Keratinocyte (primary cell): ENCODE measurements around the gene GPC3. TPM values are rescaled to one million over a fixed set of nuclear protein-coding genes. Genes with fewer than 3 reads are reported as not detected.

Experiments used
- DNase-seq: peaks from one replicate; pipeline ENCODE4 v3.0.0-alpha.2; 2011; ENCODE audit warnings: low read depth, missing footprints, low spot score
- FAIRE-seq: peaks from 2 replicates; lab custom pipeline; 2011; peaks lifted over from hg19 to GRCh38; lab: Jason Lieb, UNC
- H2AFZ ChIP-seq: 2 replicates; pipeline ENCODE4 v1.6.0; 2012; ENCODE audit warnings: low read length, control low read depth, inconsistent platforms; ENCODE audit not compliant: control insufficient read depth
- H3K27ac ChIP-seq: 2 replicates; pipeline ENCODE4 v1.5.1; 2011; ENCODE audit warnings: low read length; ENCODE audit not compliant: control insufficient read depth, insufficient read depth
- H3K27me3 ChIP-seq: 3 replicates; pipeline ENCODE4 v1.6.0; 2011; ENCODE audit warnings: low read length; ENCODE audit not compliant: control insufficient read depth, insufficient read depth; ENCODE audit errors: extremely low read depth
- H3K36me3 ChIP-seq, 2 experiments: 2 replicates in 1 of 2; 3 replicates in 1 of 2; pipeline ENCODE4 v1.5.1; 2011; ENCODE audit warnings: low read length in 2 of 2, mild to moderate bottlenecking in 1 of 2; ENCODE audit not compliant: control insufficient read depth in 2 of 2, insufficient read depth in 2 of 2; ENCODE audit errors: extremely low read depth in 1 of 2
- H3K4me1 ChIP-seq: 3 replicates; pipeline ENCODE4 v1.5.1; 2011; ENCODE audit warnings: low read length; ENCODE audit not compliant: control insufficient read depth, insufficient read depth; ENCODE audit errors: extremely low read depth
- H3K4me2 ChIP-seq: 3 replicates; pipeline ENCODE4 v1.6.0; 2011; ENCODE audit warnings: low read depth, low read length; ENCODE audit not compliant: control insufficient read depth, insufficient read depth; ENCODE audit errors: extremely low read depth
- H3K4me3 ChIP-seq, 3 experiments: fragments of 200-600 bp in 1 of 3; sonication (generic) in 1 of 3; 2 replicates in 2 of 3; 3 replicates in 1 of 3; pipeline ENCODE4 v1.5.1; 2011 to 2016; ENCODE audit warnings: low read length in 3 of 3, mild to moderate bottlenecking in 3 of 3, control low read depth in 2 of 3, inconsistent platforms in 1 of 3, low read depth in 1 of 3, mixed read lengths in 1 of 3, mixed run types in 1 of 3, moderate library complexity in 1 of 3; ENCODE audit not compliant: control insufficient read depth in 2 of 3, insufficient read depth in 2 of 3; ENCODE audit errors: extremely low read depth in 1 of 3
- H3K79me2 ChIP-seq: 2 replicates; pipeline ENCODE4 v1.6.0; 2012; ENCODE audit warnings: low read length; ENCODE audit not compliant: control insufficient read depth, insufficient read depth
- H3K9ac ChIP-seq: 3 replicates; pipeline ENCODE4 v1.6.0; 2011; ENCODE audit warnings: low read length; ENCODE audit not compliant: control insufficient read depth, insufficient read depth; ENCODE audit errors: extremely low read depth
- H3K9me1 ChIP-seq: 3 replicates; pipeline ENCODE4 v1.6.0; 2011; ENCODE audit warnings: low read length; ENCODE audit not compliant: control insufficient read depth, insufficient read depth; ENCODE audit errors: extremely low read depth
- H3K9me3 ChIP-seq: 2 replicates; pipeline ENCODE4 v1.5.1; 2012; ENCODE audit warnings: low read depth, low read length; ENCODE audit not compliant: control insufficient read depth
- H4K20me1 ChIP-seq: 3 replicates; pipeline ENCODE4 v1.6.0; 2011; ENCODE audit warnings: low read length; ENCODE audit not compliant: control insufficient read depth, insufficient read depth; ENCODE audit errors: extremely low read depth
- EZH2 ChIP-seq: IDR thresholded peaks from one replicate; pipeline ENCODE4 v1.6.1; 2012; ENCODE audit warnings: inconsistent platforms, mild to moderate bottlenecking, low read length, moderate library complexity
- dilution Hi-C: fragments of 300-500 bp; cut with MboI; formaldehyde crosslinking; loops from one replicate; pipeline ENCODE4 v1.7.0; 2020; ENCODE audit warnings: low sequenced_read_pairs; ENCODE audit not compliant: extremely low pct_ligation_motif_present
- polyA plus RNA-seq, 5 experiments: library from polyadenylated mRNA; depleted of rRNA in 3 of 5; stranded (reverse) in 3 of 5; stranded (forward) in 1 of 5; unstranded in 1 of 5; fragments of >200 nt; gene quantifications; 1 replicate in 1 of 5; 2 replicates in 3 of 5; 3 replicates in 1 of 5; pipeline versions ENCODE4 v1.2.1 to v1.2.3, GENCODE V29; 2011 to 2012; ENCODE audit warnings: missing spikeins in 2 of 5, low read depth in 1 of 5, low replicate concordance in 1 of 5
- TF ChIP-seq, protein P1 (sequence below), 3 experiments: IDR thresholded peaks in 1 of 3; conservative IDR thresholded peaks in 1 of 3; optimal IDR thresholded peaks in 1 of 3; 2 replicates in 2 of 3; 3 replicates in 1 of 3; pipeline versions ENCODE3 to v1.5.1; 2011; ENCODE audit warnings: low read length in 3 of 3, mild to moderate bottlenecking in 3 of 3, moderate library complexity in 2 of 3, control low read depth in 1 of 3, inconsistent platforms in 1 of 3; ENCODE audit not compliant: insufficient read depth in 2 of 3; ENCODE audit errors: extremely low read depth in 1 of 3

GPC3 gene
- polyA plus RNA-seq, 1 donor (not counting 4 experiments of a cell fraction or from before 2014, with no cell fraction given): 0.03 TPM

DNA sequence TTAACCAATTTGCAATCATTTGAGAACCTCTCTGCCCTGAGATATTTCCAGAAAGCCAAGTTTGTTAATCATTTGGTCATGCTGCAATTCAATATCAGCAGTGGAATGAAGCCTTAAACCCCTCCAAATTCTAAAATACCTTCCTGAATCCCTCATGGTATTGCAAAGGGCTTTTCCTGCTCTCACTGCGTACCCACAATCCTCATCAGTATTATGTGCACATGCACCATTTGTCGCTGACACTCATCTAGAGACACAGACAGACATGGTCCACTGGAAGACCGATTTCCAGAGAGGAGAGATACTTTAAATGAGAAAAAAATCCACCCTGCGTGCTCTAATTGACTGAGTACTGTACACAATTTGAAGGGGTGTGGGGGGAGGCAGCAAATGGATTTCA is 104.4 kb downstream of the GPC3 start:
- Histone ChIP-seq H2AFZ (no peak overlapping the region), H3K79me2 (no peaks in the 10 kb centered on the region), H3K27me3 (no peaks in the 10 kb centered on the region), H3K4me3 (no peak overlapping the region), H3K36me3 (no peaks in the 10 kb centered on the region), H3K4me1 (no peaks in the 10 kb centered on the region), H3K4me2 (no peak overlapping the region), H3K9me1 (no peaks in the 10 kb centered on the region), H3K9ac (no peak overlapping the region), H3K27ac (no peak overlapping the region), H3K9me3 (no peaks in the 10 kb centered on the region), H4K20me1 (no peaks in the 10 kb centered on the region)
- dilution Hi-C loops: no loop called here
- DNase-seq: no peak
- no peak for TF ChIP-seq EZH2
- TF ChIP-seq, protein P1, sequence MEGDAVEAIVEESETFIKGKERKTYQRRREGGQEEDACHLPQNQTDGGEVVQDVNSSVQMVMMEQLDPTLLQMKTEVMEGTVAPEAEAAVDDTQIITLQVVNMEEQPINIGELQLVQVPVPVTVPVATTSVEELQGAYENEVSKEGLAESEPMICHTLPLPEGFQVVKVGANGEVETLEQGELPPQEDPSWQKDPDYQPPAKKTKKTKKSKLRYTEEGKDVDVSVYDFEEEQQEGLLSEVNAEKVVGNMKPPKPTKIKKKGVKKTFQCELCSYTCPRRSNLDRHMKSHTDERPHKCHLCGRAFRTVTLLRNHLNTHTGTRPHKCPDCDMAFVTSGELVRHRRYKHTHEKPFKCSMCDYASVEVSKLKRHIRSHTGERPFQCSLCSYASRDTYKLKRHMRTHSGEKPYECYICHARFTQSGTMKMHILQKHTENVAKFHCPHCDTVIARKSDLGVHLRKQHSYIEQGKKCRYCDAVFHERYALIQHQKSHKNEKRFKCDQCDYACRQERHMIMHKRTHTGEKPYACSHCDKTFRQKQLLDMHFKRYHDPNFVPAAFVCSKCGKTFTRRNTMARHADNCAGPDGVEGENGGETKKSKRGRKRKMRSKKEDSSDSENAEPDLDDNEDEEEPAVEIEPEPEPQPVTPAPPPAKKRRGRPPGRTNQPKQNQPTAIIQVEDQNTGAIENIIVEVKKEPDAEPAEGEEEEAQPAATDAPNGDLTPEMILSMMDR (optimal IDR thresholded peaks at IDR 0.05 in 1 of 3, IDR thresholded peaks at IDR 0.05 in 1 of 3, conservative IDR thresholded peaks at IDR 0.05 in 1 of 3; ENCODE audit: extremely low read depth in 1 of 3, insufficient read depth in 2 of 3, low read length in 3 of 3): no peak
- FAIRE-seq: no peak

DNA sequence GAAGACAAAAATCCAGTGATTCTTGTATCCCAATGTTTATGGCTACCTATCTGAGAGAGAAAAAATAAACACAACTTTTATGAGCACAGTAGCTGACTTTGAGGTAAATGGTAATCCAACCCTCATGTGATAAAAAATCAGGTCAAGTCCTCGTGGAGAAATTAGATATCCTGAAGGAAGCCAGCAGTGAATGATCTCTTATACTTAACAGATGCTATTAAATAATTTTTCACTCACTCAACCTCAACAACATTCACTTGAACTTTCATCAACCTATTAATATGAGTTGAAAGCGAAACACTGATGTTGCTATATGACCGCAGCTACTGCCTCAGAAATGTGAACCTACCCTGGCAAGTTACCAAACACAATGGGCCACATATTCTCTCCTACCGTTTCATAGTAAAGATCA is 105.4 kb downstream of the GPC3 start:
- no peaks in the 10 kb centered on the region for H4K20me1 ChIP-seq
- H3K36me3 ChIP-seq: no peaks in the 10 kb centered on the region
- FAIRE-seq (no peak), DNase-seq (no peak)
- H3K27me3 ChIP-seq: no peaks in the 10 kb centered on the region
- no peaks in the 10 kb centered on the region for H3K9me3 ChIP-seq
- no peaks in the 10 kb centered on the region for H3K9me1 ChIP-seq
- no peaks in the 10 kb centered on the region for H3K79me2 ChIP-seq
- H2AFZ ChIP-seq: no peak overlapping the region
- no peak overlapping the region for H3K4me3 ChIP-seq
- no peak overlapping the region for H3K4me2 ChIP-seq
- dilution Hi-C loops: no loop called here
- H3K9ac ChIP-seq: no peak overlapping the region
- no peak overlapping the region for H3K27ac ChIP-seq
- TF ChIP-seq, protein P1 (optimal IDR thresholded peaks at IDR 0.05 in 1 of 3, IDR thresholded peaks at IDR 0.05 in 1 of 3, conservative IDR thresholded peaks at IDR 0.05 in 1 of 3; ENCODE audit: extremely low read depth in 1 of 3, insufficient read depth in 2 of 3, low read length in 3 of 3): no peak
- no peak for TF ChIP-seq EZH2
- H3K4me1 ChIP-seq: no peaks in the 10 kb centered on the region
